Smooth muscle cell (in vitro differentiated cells): ENCODE data around the gene GLT6D1. TPM values are rescaled to one million over a fixed set of nuclear protein-coding genes. Genes with fewer than 3 reads are reported as not detected.

Experiments
- DNase-seq: peaks from one replicate; lab custom pipeline; 2025; ENCODE audit not compliant: unreplicated experiment; lab: John Stamatoyannopoulos, UW
- H2AFZ ChIP-seq: fragments of 200-600 bp; sonication (generic); 2 replicates; pipeline ENCODE4 v1.6.0; 2016; ENCODE audit warnings: antibody characterized with exemption, low read depth, mild to moderate bottlenecking
- H3F3A ChIP-seq: fragments of 200-600 bp; sonication (generic); 2 replicates; pipeline ENCODE4 v1.6.0; 2017; ENCODE audit warnings: antibody characterized with exemption, low read depth
- H3K27ac ChIP-seq: fragments of 200-600 bp; sonication (generic); 2 replicates; pipeline ENCODE4 v1.5.1; 2016; ENCODE audit warnings: low read depth, mild to moderate bottlenecking
- H3K27me3 ChIP-seq: fragments of 200-600 bp; sonication (generic); 2 replicates; pipeline ENCODE4 v1.6.1; 2016; ENCODE audit warnings: low read depth, mild to moderate bottlenecking
- H3K36me3 ChIP-seq: fragments of 200-600 bp; sonication (generic); 2 replicates; pipeline ENCODE4 v1.5.1; 2016; ENCODE audit warnings: low read depth
- H3K4me1 ChIP-seq: fragments of 200-600 bp; sonication (generic); 2 replicates; pipeline ENCODE4 v1.5.1; 2016; ENCODE audit warnings: low read depth
- H3K4me2 ChIP-seq: fragments of 200-600 bp; sonication (generic); 2 replicates; pipeline ENCODE4 v1.6.0; 2016; ENCODE audit warnings: mild to moderate bottlenecking
- H3K4me3 ChIP-seq: fragments of 200-600 bp; sonication (generic); 2 replicates; pipeline ENCODE4 v1.5.1; 2016; ENCODE audit warnings: mild to moderate bottlenecking
- H3K79me2 ChIP-seq: fragments of 200-600 bp; sonication (generic); 2 replicates; pipeline ENCODE4 v1.6.0; 2016; ENCODE audit warnings: low read depth, mild to moderate bottlenecking
- H3K9ac ChIP-seq: fragments of 200-600 bp; sonication (generic); 2 replicates; pipeline ENCODE4 v1.6.0; 2016; ENCODE audit warnings: low read depth
- H3K9me3 ChIP-seq: fragments of 200-600 bp; sonication (generic); replicated peaks from 2 replicates; pipeline ENCODE4 v1.5.1; 2016; ENCODE audit warnings: low read depth
- H4K20me1 ChIP-seq: fragments of 200-600 bp; sonication (generic); 2 replicates; pipeline ENCODE4 v1.6.0; 2016; ENCODE audit warnings: low read depth
- WGBS: methylation state at CpG from one replicate; pipeline ENCODE4 v1.1.7; 2016; ENCODE audit warnings: low lambda C conversion rate; 5-methylcytosine and 5-hydroxymethylcytosine counted together
- polyA plus RNA-seq: library from polyadenylated mRNA; unstranded; fragments of >200 nt; fragmentation: Nextera tagmentation; extraction: Ambion mirVana; gene quantifications from 2 replicates; pipeline ENCODE4 v1.2.1, GENCODE V29; 2016
- total RNA-seq: library from RNA; depleted of rRNA; stranded (reverse); fragments of >200 nt; gene quantifications from 2 replicates; pipeline ENCODE4 v1.2.3, GENCODE V29; 2014
- TF ChIP-seq, protein P1 (sequence below): fragments of 200-600 bp; sonication (generic); IDR thresholded peaks from 2 replicates; pipeline ENCODE4 v1.5.1; 2017; ENCODE audit warnings: borderline replicate concordance, mild to moderate bottlenecking, antibody characterized with exemption; ENCODE audit not compliant: insufficient read depth, poor library complexity, severe bottlenecking

Gene GLT6D1
- total and polyA plus RNA-seq, 2 experiments from 2014 or later: not detected

DNA sequence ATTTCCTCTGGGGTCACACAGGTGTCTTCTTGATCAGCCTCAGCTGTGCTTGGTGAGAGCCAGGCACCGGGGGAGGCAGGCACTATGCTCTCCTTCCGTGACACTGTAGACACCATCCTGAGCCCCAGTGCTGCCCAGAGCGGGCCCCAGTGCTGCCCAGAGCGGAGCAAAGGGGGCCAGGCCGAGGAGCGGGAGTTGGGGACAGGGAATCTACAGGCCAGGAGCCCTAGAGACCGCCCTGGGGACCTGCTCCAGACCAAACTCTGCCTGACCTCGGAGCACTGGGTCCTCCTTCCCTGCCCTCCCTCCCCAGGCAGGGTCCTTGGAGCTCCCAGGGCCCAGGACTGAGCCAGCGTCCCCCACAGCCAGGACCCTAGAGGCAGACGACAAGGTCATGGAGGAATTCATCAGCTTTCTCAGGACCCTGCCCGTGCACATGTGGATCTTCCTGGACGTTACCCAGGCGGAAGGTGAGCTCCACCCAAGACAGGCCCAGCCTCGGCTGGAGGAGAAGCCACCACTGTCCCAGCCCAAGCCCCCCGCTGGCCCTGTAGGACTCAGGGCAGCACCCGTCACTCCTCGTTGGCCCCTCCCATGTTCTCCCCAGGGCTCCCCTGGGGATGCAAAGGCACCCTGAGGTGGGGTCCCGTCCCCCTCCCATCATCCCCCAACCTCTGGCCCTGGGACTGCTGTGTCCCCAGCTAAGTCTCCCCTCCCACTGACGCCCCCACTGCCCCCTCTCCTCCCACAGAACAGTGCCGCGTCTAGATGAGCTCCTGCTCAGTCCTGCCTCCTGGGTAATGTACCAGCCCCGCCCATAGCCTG is 47.6 kb downstream of the GLT6D1 start:
- no peak overlapping the region for H3K4me2 ChIP-seq
- 91% methylated on average over 22 of the region's 22 CpGs for WGBS
- H4K20me1 ChIP-seq: no peaks in the 10 kb centered on the region
- H3K9ac ChIP-seq: no peak overlapping the region
- no peaks in the 10 kb centered on the region for H3F3A ChIP-seq
- no peaks in the 10 kb centered on the region for H3K27me3 ChIP-seq
- H3K4me3 ChIP-seq: no peak overlapping the region
- no peaks in the 10 kb centered on the region for H3K36me3 ChIP-seq
- no peaks in the 10 kb centered on the region for H3K79me2 ChIP-seq
- H3K9me3 ChIP-seq: no peaks in the 10 kb centered on the region
- no peak overlapping the region for H3K27ac ChIP-seq
- TF ChIP-seq, protein P1, sequence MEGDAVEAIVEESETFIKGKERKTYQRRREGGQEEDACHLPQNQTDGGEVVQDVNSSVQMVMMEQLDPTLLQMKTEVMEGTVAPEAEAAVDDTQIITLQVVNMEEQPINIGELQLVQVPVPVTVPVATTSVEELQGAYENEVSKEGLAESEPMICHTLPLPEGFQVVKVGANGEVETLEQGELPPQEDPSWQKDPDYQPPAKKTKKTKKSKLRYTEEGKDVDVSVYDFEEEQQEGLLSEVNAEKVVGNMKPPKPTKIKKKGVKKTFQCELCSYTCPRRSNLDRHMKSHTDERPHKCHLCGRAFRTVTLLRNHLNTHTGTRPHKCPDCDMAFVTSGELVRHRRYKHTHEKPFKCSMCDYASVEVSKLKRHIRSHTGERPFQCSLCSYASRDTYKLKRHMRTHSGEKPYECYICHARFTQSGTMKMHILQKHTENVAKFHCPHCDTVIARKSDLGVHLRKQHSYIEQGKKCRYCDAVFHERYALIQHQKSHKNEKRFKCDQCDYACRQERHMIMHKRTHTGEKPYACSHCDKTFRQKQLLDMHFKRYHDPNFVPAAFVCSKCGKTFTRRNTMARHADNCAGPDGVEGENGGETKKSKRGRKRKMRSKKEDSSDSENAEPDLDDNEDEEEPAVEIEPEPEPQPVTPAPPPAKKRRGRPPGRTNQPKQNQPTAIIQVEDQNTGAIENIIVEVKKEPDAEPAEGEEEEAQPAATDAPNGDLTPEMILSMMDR: no peak
- no peak for DNase-seq
- H3K4me1 ChIP-seq: no peaks in the 10 kb centered on the region
- no peak overlapping the region for H2AFZ ChIP-seq

DNA sequence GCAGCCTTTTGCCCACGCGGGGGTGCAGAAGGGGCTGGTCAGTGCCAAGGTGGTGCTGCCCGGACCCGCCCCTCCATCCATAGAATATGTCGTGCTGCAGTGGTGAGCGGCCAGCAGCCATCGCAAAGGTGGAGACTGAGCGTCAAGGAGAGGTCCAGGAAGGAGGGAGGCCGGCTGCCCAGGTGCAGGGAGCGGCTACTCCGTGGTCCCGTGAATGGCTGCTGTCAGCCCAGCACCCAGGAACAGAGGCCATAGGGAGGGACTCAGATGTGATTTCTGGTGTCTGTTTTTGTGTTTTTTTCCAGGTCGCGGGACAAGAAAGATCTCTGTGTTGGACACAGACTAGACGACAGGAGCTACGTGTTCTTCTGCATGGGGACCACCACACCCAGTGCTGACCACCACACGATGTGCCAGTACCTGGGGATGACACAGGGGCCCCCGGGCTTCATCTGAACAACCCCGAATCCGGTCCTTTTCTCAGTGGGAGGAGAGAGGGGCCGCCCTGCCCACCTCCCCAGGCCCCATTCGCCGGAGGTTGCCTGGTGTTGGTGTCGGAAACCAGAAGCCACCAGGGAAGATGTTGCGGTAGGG is 48.8 kb downstream of the GLT6D1 start:
- Histone ChIP-seq H2AFZ (no peak overlapping the region), H3K27me3 (no peaks in the 10 kb centered on the region), H3K79me2 (no peaks in the 10 kb centered on the region), H3K4me1 (no peaks in the 10 kb centered on the region), H3K36me3 (no peaks in the 10 kb centered on the region), H3K4me3 (no peak overlapping the region), H3K9me3 (no peaks in the 10 kb centered on the region), H3K27ac (no peak overlapping the region), H3F3A (no peaks in the 10 kb centered on the region), H4K20me1 (no peaks in the 10 kb centered on the region), H3K9ac (no peak overlapping the region), H3K4me2 (no peak overlapping the region)
- TF ChIP-seq, protein P1: no peak
- WGBS: 88% methylated on average over 24 of the region's 25 CpGs
- DNase-seq: no peak

DNA sequence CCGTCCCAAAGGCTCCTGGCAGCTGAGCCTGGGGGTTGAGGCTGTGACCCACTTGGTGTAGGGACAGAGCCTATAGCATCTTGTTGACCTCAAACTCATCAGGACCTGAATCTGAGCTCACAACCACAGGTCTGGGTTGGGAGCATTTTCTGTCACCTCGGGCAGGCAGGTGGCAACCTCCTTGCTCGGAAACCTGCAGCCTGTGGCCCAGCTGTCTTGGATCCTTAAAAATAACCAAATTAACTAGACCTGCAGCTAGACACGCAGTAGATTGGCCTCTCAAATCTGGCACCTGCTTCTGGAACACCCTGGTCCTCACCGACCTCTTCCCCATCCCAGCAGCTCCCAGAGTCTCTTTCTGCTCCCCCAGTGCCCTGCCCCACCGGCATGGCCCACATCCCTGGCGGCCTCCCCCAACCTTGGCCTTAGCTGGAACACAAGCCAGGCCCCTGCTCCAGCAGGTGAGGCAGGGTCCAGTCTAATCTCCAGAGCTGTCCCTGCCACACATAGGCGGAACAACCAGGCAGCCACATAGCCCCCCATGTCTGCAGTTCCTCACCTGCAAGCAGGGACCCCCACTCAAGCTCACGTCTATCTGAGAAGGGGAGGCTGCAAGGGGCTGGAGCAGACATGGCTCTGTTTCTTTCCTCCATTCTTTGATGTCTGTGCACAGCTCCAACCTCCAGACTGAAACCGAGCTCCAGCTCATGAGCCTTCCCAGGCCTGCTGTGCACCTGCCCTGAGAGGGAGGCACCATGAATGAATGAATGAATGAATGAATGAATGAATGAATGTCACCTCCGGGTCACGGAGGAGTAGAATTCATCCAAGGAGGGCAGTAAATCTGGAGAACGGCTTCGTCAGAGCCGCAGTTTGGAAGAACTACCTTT is 49.5 kb downstream of the GLT6D1 start:
- H3K9ac ChIP-seq: no peak overlapping the region
- TF ChIP-seq, protein P1: no peak
- no peak for DNase-seq
- H4K20me1 ChIP-seq: no peaks in the 10 kb centered on the region
- H3F3A ChIP-seq: no peaks in the 10 kb centered on the region
- H3K27ac ChIP-seq: no peak overlapping the region
- H2AFZ ChIP-seq: no peak overlapping the region
- no peaks in the 10 kb centered on the region for H3K9me3 ChIP-seq
- H3K4me3 ChIP-seq: no peak overlapping the region
- no peaks in the 10 kb centered on the region for H3K79me2 ChIP-seq
- no peaks in the 10 kb centered on the region for H3K36me3 ChIP-seq
- no peaks in the 10 kb centered on the region for H3K4me1 ChIP-seq
- no peak overlapping the region for H3K4me2 ChIP-seq
- no peaks in the 10 kb centered on the region for H3K27me3 ChIP-seq
- WGBS: 90% methylated on average over 15 of the region's 15 CpGs
